ENCODE results near the gene DENND1B.
A peak's percentile ranks its signal among the peaks of the same experiment; 100 is the strongest.

Gene DENND1B

DNA sequence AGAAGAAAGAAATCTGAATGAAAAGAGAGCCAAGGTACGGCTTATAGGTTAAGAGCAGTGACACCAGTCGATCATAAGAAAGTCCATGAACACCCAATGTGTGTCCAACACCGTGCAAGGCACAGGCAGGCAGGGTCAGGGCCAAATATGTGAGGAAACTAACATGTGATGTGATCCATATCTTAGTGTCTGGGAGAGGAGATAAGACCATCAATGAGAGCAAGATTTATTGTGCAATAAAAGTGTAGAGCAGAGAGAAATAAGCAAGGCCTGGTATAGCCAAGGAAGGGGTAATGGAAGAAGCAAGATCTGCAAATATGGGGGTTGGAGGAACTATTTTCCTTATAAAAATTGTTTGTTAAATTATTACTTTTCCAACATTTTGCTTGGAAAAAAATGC is 308.5 kb downstream of the DENND1B start:
- no peak for DNase-seq (ENCODE audit: low read depth)
- TF ChIP-seq CTCF (IDR thresholded peaks at IDR 0.05; ENCODE audit: control insufficient read depth, extremely low read depth, insufficient read depth): no peak
- H3K4me3 ChIP-seq (ENCODE audit: low read depth, low read length): no peak overlapping the region

DNA sequence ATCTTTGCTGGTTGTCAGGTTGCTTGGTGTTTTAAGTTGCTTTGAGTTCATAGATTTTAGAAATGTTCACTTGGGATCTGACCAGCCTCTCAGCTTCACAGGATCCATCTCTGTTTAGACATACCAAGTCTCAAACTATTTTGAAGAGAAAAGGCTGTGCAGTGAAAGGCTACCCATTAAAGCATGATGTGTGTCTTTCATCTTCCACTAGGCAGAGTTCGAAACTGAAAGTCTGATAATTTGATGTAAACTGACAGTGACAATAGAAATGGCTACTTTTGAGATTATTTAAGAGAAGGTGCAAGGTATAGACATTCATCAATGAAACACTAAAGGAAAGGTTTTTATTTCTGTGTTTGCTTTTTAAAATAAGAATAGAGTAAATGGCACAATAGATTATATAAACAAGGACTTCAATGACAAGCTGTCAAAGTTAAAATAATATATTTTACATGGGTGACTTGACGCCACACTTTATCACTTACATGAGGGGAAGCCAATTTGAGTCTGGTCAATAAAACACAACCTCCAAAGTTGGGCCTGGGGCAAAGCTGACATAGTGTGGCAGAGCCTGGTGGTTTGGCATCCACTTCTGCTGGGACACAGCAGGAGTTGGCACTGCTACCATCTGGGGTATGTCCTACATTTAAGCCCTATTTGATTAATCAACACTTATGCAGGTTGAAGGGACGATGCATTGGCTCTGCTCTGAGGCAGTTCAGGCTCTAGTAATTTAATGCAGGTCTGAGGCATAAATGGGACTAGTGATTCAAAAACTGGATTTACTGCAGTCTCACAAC is 309.6 kb downstream of the DENND1B start:
- no peak overlapping the region for H3K4me3 ChIP-seq (ENCODE audit: low read depth, low read length)
- TF ChIP-seq CTCF (IDR thresholded peaks at IDR 0.05; ENCODE audit: control insufficient read depth, extremely low read depth, insufficient read depth): no peak

DNA sequence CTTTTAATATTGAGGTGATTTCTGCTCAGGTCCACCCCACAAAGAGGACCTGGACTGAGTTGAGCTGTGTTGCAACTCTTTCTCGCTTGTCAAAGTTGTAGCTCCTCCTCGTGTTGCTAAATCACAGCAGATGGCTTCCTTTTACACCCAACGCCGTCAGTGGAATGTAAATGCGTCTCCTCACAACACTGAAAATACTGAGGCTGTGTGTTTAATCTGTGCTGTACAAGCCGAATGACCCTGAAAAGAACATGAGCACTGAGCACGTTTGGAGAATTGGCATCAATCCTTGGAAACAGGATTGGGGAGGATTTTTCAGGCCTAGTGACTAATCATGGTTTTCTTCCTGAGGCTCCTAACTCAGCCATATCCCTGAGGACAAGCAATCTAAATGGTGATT is 311.2 kb downstream of the DENND1B start:
- no peak for DNase-seq (ENCODE audit: low read depth)
- TF ChIP-seq CTCF (IDR thresholded peaks at IDR 0.05; ENCODE audit: control insufficient read depth, extremely low read depth, insufficient read depth): no peak

More for the DNA sequence above, 309.6 kb downstream of the DENND1B start:
- no peak for DNase-seq (ENCODE audit: low read depth)

DNA sequence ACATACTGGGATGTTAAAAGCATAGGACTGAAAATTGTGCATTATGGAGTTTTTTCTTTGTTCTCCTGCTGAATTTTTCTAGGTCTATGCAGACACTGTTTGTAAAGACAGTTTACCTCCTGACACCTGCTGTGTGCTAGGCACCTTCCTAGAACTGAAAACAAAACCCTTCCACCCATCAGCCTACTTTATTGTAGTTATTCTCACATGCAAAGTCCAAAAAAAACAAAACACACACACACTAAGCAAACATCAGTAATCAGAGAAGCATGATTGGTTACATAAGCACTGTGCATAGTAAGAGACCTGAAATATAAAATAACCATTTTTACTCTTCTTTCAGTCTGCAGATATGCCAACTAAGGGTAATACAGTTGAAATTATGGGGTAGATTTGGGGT is 312.1 kb downstream of the DENND1B start:
- TF ChIP-seq CTCF (IDR thresholded peaks at IDR 0.05; ENCODE audit: control insufficient read depth, extremely low read depth, insufficient read depth): no peak
- no peak overlapping the region for H3K4me3 ChIP-seq (ENCODE audit: low read depth, low read length)
- DNase-seq (ENCODE audit: low read depth): peak; percentile 23

More for the DNA sequence above, 311.2 kb downstream of the DENND1B start:
- no peak overlapping the region for H3K4me3 ChIP-seq (ENCODE audit: low read depth, low read length)

- no peak for DNase-seq (ENCODE audit: low read depth)
- no peak overlapping the region for H3K4me3 ChIP-seq (ENCODE audit: low read depth, low read length)
- no peak for TF ChIP-seq CTCF (IDR thresholded peaks at IDR 0.05; ENCODE audit: control insufficient read depth, extremely low read depth, insufficient read depth)
Observed at GRCh38 chr1:197462539-197462938, 312.7 kb downstream of the DENND1B start.
